ENCODE results near the gene KLF3.
A peak's percentile ranks its signal among the peaks of the same experiment; 100 is the strongest.

Gene KLF3

DNA sequence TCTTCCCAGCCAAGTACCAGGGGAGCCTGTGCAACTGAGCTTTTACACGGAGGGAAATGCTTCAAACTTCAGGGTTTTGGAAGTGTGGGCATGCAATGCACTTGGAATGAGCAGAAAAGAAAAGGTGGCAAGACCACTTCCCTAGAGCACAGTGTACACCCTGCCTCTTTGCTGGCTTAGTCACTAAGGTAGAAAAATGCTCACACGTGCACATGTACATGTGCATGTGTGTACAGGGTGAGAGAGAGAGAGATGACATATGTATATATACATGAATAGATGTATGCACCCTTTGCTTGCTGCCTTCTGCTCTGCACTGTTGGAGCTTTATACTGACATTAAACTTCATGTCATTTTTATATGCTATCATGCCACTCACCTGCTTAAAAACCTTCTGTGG, 7.9 kb upstream of the KLF3 start:
- DNase-seq (ENCODE audit: low spot score), result no peak

GRCh38 chr4:38659346-38659745, 4.7 kb upstream of the KLF3 start:
- DNase-seq (ENCODE audit: low spot score), result no peak

- DNase-seq (ENCODE audit: low spot score), result no peak
Observed at GRCh38 chr4:38660838-38661237, 3.2 kb upstream of the KLF3 start.

GRCh38 chr4:38661371-38661770, 2.6 kb upstream of the KLF3 start:
- no peak for DNase-seq (ENCODE audit: low spot score)

- peak; percentile 69 for DNase-seq (ENCODE audit: low spot score)
Observed at GRCh38 chr4:38662522-38663089, 1.4 kb upstream of the KLF3 start.

DNA sequence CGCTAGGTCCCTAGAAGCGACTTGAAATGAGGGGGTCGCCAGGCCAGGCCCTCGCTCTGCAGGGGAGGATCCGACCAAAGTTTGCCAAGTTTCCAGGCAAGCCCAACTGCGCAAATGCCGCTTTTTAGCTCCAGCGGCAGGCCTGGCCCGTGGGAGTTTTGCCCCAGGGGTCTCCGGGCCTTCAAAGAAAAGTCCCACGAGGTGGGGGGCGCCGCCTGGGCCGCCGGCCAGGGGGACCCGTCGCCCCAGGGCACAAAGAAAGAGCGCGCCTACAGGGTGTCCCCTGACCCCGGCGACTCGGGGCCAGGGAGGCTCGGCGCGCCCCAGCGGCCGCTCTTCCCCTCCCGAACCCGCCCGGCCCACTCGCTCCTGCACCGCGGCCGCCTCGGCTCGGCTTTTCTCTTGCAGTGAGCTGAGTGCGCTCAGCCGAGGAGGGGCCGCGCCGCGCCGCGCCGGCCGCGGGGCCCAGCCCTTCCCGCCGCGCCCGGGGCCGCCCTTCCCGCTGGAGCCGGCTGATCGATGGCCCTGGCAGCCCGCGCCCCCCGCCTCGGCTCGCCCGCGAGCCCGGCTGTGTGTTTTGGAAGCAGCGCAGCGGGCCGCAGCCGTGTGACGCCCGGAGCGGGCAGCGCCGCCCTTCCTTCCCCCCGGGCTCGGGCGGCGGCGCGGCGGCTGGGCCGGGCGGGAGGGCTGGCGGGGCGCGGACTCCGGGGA, 754 bp upstream of the KLF3 start:
- DNase-seq (ENCODE audit: low spot score), result peak; percentile 61

GRCh38 chr4:38664706-38665401, 855 bp downstream of the KLF3 start:
- DNase-seq (ENCODE audit: low spot score), result peak; percentile 81

- DNase-seq (ENCODE audit: low spot score), result peak; percentile 71
Observed at GRCh38 chr4:38665551-38666411, 1.8 kb downstream of the KLF3 start.

GRCh38 chr4:38666766-38667084, 2.7 kb downstream of the KLF3 start:
- DNase-seq (ENCODE audit: low spot score), result no peak

- peak; percentile 94 for DNase-seq (ENCODE audit: low spot score)
Observed at GRCh38 chr4:38667085-38667893, 3.3 kb downstream of the KLF3 start.

DNA sequence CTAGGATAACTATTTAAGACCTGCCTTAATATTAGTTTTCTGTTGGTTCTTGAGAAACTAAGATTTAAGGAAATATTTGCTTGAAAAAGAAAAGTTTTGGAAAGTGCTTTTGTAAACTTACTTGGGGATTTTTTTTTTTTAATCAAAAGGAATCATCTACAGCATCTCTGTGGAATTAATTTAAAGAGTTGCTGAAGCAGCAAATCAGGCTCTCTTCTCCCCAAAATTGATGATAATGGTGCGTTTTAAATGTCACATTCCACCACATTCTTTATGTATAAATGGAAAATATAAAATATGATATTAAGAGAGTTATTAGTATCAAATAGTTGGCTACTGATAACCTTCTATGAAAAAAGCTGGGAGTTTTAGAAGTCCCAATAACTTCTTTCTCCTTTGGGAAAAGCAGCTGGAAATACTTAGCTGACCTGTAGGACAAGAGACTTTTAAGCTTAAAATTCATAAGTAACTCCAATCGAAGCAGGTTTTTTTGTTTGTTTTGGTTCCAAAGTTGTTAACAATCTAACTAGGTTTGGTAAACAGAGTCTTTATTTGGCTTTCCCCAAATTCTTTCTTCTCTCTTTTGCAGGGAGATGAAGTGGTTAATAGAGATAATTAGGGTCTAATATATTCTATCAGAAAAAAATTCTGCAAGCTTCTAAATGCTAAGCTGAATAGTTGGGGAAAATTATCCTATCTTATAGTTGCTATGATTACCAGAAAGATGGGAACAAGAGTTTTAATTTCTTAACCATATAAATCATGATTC, 4.4 kb downstream of the KLF3 start:
- DNase-seq (ENCODE audit: low spot score), result peak; percentile 64

- DNase-seq (ENCODE audit: low spot score), result peak; percentile 63
Observed at GRCh38 chr4:38669208-38669607, 5.2 kb downstream of the KLF3 start.

GRCh38 chr4:38670109-38670901, 6.3 kb downstream of the KLF3 start:
- DNase-seq (ENCODE audit: low spot score), result peak; percentile 60

DNA sequence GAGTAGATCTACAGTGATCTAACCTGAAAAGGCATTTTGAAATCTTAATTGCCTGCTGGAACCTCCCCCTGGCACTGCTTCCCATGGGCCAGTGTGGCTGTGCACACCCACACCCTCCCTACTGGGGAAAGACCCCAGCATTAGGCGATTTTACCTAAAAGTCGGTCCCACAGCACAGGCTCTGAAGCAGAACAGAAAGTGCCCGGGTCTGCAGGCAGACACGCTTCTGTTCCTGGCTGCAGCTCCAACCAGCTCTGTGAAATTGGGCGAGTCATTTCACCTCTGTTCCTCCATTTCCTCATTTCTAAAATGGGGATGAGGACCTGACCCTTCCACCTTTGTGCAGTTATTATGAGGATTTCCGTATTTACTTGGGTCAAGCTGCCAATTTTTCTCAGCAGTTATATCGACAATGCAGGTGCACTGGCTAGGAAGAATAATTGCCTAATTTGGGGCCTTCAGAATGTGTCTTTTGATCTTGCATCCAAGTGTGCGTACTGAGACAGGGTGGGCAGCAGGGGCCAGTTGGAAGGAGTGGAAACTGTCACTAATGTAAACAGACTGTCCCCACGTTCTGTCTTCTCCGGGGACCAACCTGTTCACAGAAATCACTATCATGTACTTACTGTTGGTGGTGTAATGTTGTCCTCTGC, 7.1 kb downstream of the KLF3 start:
- no peak for DNase-seq (ENCODE audit: low spot score)

GRCh38 chr4:38671592-38671940, 7.6 kb downstream of the KLF3 start:
- peak; percentile 74 for DNase-seq (ENCODE audit: low spot score)

GRCh38 chr4:38672074-38672396, 8.0 kb downstream of the KLF3 start:
- peak; percentile 64 for DNase-seq (ENCODE audit: low spot score)

- DNase-seq (ENCODE audit: low spot score), result no peak
Observed at GRCh38 chr4:38672397-38673129, 8.6 kb downstream of the KLF3 start.

GRCh38 chr4:38673130-38673978, 9.4 kb downstream of the KLF3 start:
- peak; percentile 93 for DNase-seq (ENCODE audit: low spot score)

Measured in hematopoietic multipotent progenitor cell treated with erythropoietin and hydrocortisone succinate and interleukin-3 and kit ligand, for 17 days (in vitro differentiated cells).